Erythroblast (primary cell): Measurements from ENCODE around the gene CTRL.
"Not testable (repeated sequence)": the region's sequence is repeated elsewhere in the genome, so short reads cannot be mapped to it uniquely, and the experiment has no call there.

Source experiments
- DNase-seq, 2 experiments: peaks; one replicate each; lab custom pipeline; 2025; lab: John Stamatoyannopoulos, UW
- GATA1 ChIP-seq: IDR thresholded peaks from 2 replicates; pipeline ENCODE4 v1.6.1; 2011; ENCODE audit warnings: low read depth, mild to moderate bottlenecking, control low read depth, low read length, moderate library complexity
- POLR2A ChIP-seq: IDR thresholded peaks from 2 replicates; pipeline ENCODE4 v1.6.1; 2011; ENCODE audit warnings: mild to moderate bottlenecking, low read length

Gene CTRL

GRCh38 chr16:67915831-67916723 lies 15.6 kb downstream of the CTRL start:
- no peak for DNase-seq
- no peak for TF ChIP-seq POLR2A
- no peak for TF ChIP-seq GATA1

- not testable (repeated sequence) for DNase-seq
These were observed 16.2 kb downstream of the CTRL start for GRCh38 chr16:67915496-67915769.

GRCh38 chr16:67914758-67915495 lies 16.7 kb downstream of the CTRL start:
- DNase-seq, result no peak
- no peak for TF ChIP-seq GATA1
- TF ChIP-seq POLR2A, result no peak

GRCh38 chr16:67910158-67910557 lies 21.5 kb downstream of the CTRL start:
- DNase-seq, result no peak

GRCh38 chr16:67909056-67909742 lies 22.5 kb downstream of the CTRL start:
- no peak for DNase-seq
- no peak for TF ChIP-seq GATA1

More at GRCh38 chr16:67910158-67910557, 21.5 kb downstream of the CTRL start:
- TF ChIP-seq GATA1, result no peak
- no peak for TF ChIP-seq POLR2A

GRCh38 chr16:67907397-67908180 lies 24.1 kb downstream of the CTRL start:
- DNase-seq, result no peak
- TF ChIP-seq GATA1 (no peak), POLR2A (no peak)

- DNase-seq, result no peak
- TF ChIP-seq POLR2A, result no peak
- TF ChIP-seq GATA1, result no peak
These were observed 28.8 kb downstream of the CTRL start for GRCh38 chr16:67902831-67903230.

GRCh38 chr16:67901734-67902133 lies 29.9 kb downstream of the CTRL start:
- no peak for TF ChIP-seq GATA1
- no peak for TF ChIP-seq POLR2A

GRCh38 chr16:67897231-67897630 lies 34.4 kb downstream of the CTRL start:
- no peak for TF ChIP-seq POLR2A
- TF ChIP-seq GATA1, result no peak
- DNase-seq, result no peak

More at GRCh38 chr16:67901734-67902133, 29.9 kb downstream of the CTRL start:
- DNase-seq, result no peak

GRCh38 chr16:67893743-67894399 lies 37.8 kb downstream of the CTRL start:
- no peak for TF ChIP-seq GATA1
- TF ChIP-seq POLR2A, result no peak
- DNase-seq, result peak in 1 of 2 experiments; percentile 50

GRCh38 chr16:67892899-67893742 lies 38.5 kb downstream of the CTRL start, which contains the start of gene PSKH1:
TSS of gene PSKH1 (plus strand) at chr16:67893254. CDS start at chr16:67908750, 15,496 bp downstream.
- peak; percentile 97 to 99 for DNase-seq
- TF ChIP-seq GATA1 (no peak), POLR2A (peak; percentile 72)

GRCh38 chr16:67892375-67892774 lies 39.3 kb downstream of the CTRL start:
- TF ChIP-seq GATA1, result no peak
- TF ChIP-seq POLR2A, result no peak
- no peak for DNase-seq
